ENCODE results near the gene DSG2. TPM values are rescaled to one million over a fixed set of nuclear protein-coding genes. Genes with fewer than 3 reads are reported as not detected.

DSG2 gene
- total RNA-seq, 2 donors from 2014 or later = 112 to 144 TPM

GRCh38 chr18:31576670-31577069, 78.7 kb downstream of the DSG2 start:
- Mint-ChIP-seq H3K27me3 (ENCODE audit: insufficient read depth) (peaks cover 8% of the 10 kb centered on the region), H3K36me3 (ENCODE audit: low read depth) (no peaks in the 10 kb centered on the region), H3K4me3 (no peak overlapping the region), H3K9me3 (no peaks in the 10 kb centered on the region), H3K27ac (no peak overlapping the region), H3K4me1 (peaks cover 40% of the 10 kb centered on the region)
- DNase-seq = no peak
- peaks cover 12% of the 10 kb centered on the region for H3K27me3 ChIP-seq (ENCODE audit: control insufficient read depth, insufficient read depth, low read length, poor library complexity, severe bottlenecking)
- H3K36me3 ChIP-seq (ENCODE audit: control insufficient read depth, insufficient read depth, low read length) = no peaks in the 10 kb centered on the region
- no peak overlapping the region for H3K27ac ChIP-seq (ENCODE audit: low read depth, low read length)
- H3K9me3 ChIP-seq (ENCODE audit: control insufficient read depth, low read length) = no peaks in the 10 kb centered on the region
- H3K9ac ChIP-seq (ENCODE audit: extremely low read depth, low read length, poor library complexity, severe bottlenecking) = no peak overlapping the region
- 67 to 71% methylated on average over 4 of the region's 4 CpGs for WGBS, 2 experiments (ENCODE audit: insufficient coverage in 1 of 2, insufficient read length in 1 of 2)
- no peak overlapping the region for H3K4me3 ChIP-seq (ENCODE audit: low read length)
- H3K4me1 ChIP-seq (ENCODE audit: control insufficient read depth, insufficient read depth, low read length) = peaks cover 15% of the 10 kb centered on the region
- TF ChIP-seq, protein P1, sequence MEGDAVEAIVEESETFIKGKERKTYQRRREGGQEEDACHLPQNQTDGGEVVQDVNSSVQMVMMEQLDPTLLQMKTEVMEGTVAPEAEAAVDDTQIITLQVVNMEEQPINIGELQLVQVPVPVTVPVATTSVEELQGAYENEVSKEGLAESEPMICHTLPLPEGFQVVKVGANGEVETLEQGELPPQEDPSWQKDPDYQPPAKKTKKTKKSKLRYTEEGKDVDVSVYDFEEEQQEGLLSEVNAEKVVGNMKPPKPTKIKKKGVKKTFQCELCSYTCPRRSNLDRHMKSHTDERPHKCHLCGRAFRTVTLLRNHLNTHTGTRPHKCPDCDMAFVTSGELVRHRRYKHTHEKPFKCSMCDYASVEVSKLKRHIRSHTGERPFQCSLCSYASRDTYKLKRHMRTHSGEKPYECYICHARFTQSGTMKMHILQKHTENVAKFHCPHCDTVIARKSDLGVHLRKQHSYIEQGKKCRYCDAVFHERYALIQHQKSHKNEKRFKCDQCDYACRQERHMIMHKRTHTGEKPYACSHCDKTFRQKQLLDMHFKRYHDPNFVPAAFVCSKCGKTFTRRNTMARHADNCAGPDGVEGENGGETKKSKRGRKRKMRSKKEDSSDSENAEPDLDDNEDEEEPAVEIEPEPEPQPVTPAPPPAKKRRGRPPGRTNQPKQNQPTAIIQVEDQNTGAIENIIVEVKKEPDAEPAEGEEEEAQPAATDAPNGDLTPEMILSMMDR (conservative IDR thresholded peaks at IDR 0.05) = no peak

DNA sequence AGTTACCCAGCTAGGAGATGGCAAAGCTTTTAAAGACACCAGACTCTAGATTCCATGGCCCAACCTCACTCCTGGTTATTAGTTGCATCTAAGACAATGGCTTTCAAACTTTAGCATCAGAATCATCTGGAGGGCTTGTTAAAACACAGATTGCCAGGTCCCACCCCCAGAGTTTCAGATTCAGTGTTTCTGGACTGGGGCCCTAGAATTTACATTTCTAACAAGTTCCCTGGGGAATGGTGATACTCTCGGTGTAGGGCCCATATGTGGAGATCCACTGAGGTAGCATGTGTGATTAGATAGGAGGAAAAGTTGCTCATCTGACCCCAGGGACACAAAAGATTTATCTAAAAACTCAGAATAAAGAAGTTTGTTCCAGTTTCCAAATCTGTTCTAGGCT, 79.2 kb downstream of the DSG2 start:
- no peak overlapping the region for H3K27ac Mint-ChIP-seq
- DNase-seq = no peak
- H3K4me3 Mint-ChIP-seq = no peak overlapping the region
- no peak overlapping the region for H3K9ac ChIP-seq (ENCODE audit: extremely low read depth, low read length, poor library complexity, severe bottlenecking)
- H3K27me3 ChIP-seq (ENCODE audit: control insufficient read depth, insufficient read depth, low read length, poor library complexity, severe bottlenecking) = peaks cover 12% of the 10 kb centered on the region
- H3K27ac ChIP-seq (ENCODE audit: low read depth, low read length) = no peak overlapping the region
- no peaks in the 10 kb centered on the region for H3K9me3 Mint-ChIP-seq
- no peaks in the 10 kb centered on the region for H3K36me3 ChIP-seq (ENCODE audit: control insufficient read depth, insufficient read depth, low read length)
- no peaks in the 10 kb centered on the region for H3K36me3 Mint-ChIP-seq (ENCODE audit: low read depth)
- H3K4me1 ChIP-seq (ENCODE audit: control insufficient read depth, insufficient read depth, low read length) = peaks cover 13% of the 10 kb centered on the region
- peaks cover 8% of the 10 kb centered on the region for H3K27me3 Mint-ChIP-seq (ENCODE audit: insufficient read depth)
- 91 to 100% methylated on average over 1 of the region's 1 CpG for WGBS, 2 experiments (ENCODE audit: insufficient coverage in 1 of 2, insufficient read length in 1 of 2)
- H3K9me3 ChIP-seq (ENCODE audit: control insufficient read depth, low read length) = no peaks in the 10 kb centered on the region
- peaks cover 34% of the 10 kb centered on the region for H3K4me1 Mint-ChIP-seq
- no peak overlapping the region for H3K4me3 ChIP-seq (ENCODE audit: low read length)
- TF ChIP-seq, protein P1 (conservative IDR thresholded peaks at IDR 0.05) = no peak

DNA sequence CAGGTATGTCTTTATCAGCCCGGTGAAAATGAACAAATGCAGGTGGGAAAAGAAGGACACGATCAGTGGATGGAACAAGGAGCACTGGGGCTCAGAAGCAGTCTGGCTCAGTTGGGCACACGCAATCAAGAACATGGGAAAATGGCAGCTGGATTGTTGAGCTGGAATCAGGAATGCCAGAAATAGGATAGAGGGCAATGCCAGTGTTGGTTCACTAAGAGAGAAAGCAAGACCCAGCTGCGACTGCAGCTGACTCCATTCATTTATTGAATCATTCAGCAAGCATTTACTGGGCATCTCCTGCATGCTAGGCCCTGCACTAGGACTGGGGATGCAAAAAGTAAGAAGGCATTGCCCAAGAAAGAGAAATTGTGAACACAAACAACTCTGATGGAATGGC, 80.1 kb downstream of the DSG2 start:
- Mint-ChIP-seq H3K9me3 (no peaks in the 10 kb centered on the region), H3K36me3 (ENCODE audit: low read depth) (no peaks in the 10 kb centered on the region), H3K4me3 (no peak overlapping the region), H3K4me1 (peaks cover 25% of the 10 kb centered on the region), H3K27ac (no peak overlapping the region), H3K27me3 (ENCODE audit: insufficient read depth) (peaks cover 6% of the 10 kb centered on the region)
- Histone ChIP-seq H3K4me1 (ENCODE audit: control insufficient read depth, insufficient read depth, low read length) (peaks cover 9% of the 10 kb centered on the region), H3K27ac (ENCODE audit: low read depth, low read length) (no peak overlapping the region), H3K36me3 (ENCODE audit: control insufficient read depth, insufficient read depth, low read length) (no peaks in the 10 kb centered on the region), H3K9me3 (ENCODE audit: control insufficient read depth, low read length) (no peaks in the 10 kb centered on the region), H3K9ac (ENCODE audit: extremely low read depth, low read length, poor library complexity, severe bottlenecking) (no peak overlapping the region), H3K4me3 (ENCODE audit: low read length) (no peak overlapping the region), H3K27me3 (ENCODE audit: control insufficient read depth, insufficient read depth, low read length, poor library complexity, severe bottlenecking) (peaks cover 4% of the 10 kb centered on the region)
- no peak for DNase-seq
- TF ChIP-seq, protein P1 (conservative IDR thresholded peaks at IDR 0.05) = no peak
- WGBS, 2 experiments (ENCODE audit: insufficient coverage in 1 of 2, insufficient read length in 1 of 2) = 91 to 100% methylated on average over 4 of the region's 4 CpGs

Data from endodermal cell (in vitro differentiated cells).